Measurements from ENCODE around the gene RASGRF1.

The RASGRF1 gene

GRCh38 chr15:79004336-79004735 is 86.2 kb downstream of the RASGRF1 start:
- no peaks in the 10 kb centered on the region for H3K36me3 ChIP-seq (ENCODE audit: insufficient read depth, low read length)
- no peaks in the 10 kb centered on the region for H4K20me1 ChIP-seq (ENCODE audit: insufficient read depth, low read length, poor library complexity, severe bottlenecking)
- peak overlapping the region; percentile 50 for H2AFZ ChIP-seq (ENCODE audit: low read length)
- no peaks in the 10 kb centered on the region for H3F3A ChIP-seq (ENCODE audit: low read depth)
- H3K4me1 ChIP-seq (ENCODE audit: insufficient read depth, low read length, poor library complexity, severe bottlenecking), result peaks cover 20% of the 10 kb centered on the region
- H3K4me3 ChIP-seq (ENCODE audit: low read length, poor library complexity, severe bottlenecking), result peak overlapping the region; percentile 25
- H3K9me3 ChIP-seq (ENCODE audit: insufficient read depth, low read depth, low read length), result no peaks in the 10 kb centered on the region
- H3K9ac ChIP-seq (ENCODE audit: low read depth, low read length, poor library complexity, severe bottlenecking), result peak overlapping the region; percentile 21
- H3K9me2 ChIP-seq (replicated peaks; ENCODE audit: low read depth, low read length), result no peaks in the 10 kb centered on the region
- no peaks in the 10 kb centered on the region for H3K27me3 ChIP-seq (ENCODE audit: insufficient read depth, low read length, poor library complexity, severe bottlenecking)
- no peaks in the 10 kb centered on the region for H3K79me2 ChIP-seq (ENCODE audit: insufficient read depth, low read length)
- H3K4me2 ChIP-seq (ENCODE audit: low read depth, low read length, poor library complexity, severe bottlenecking), result peak overlapping the region; percentile 62
- TF ChIP-seq CTCF (conservative IDR thresholded peaks at IDR 0.05; ENCODE audit: low read length) (no peak), EZH2phosphoT487 (IDR thresholded peaks at IDR 0.05; ENCODE audit: borderline replicate concordance) (no peak)

GRCh38 chr15:79003896-79004295 is 86.7 kb downstream of the RASGRF1 start:
- peak overlapping the region; percentile 62 for H3K4me2 ChIP-seq (ENCODE audit: low read depth, low read length, poor library complexity, severe bottlenecking)
- no peaks in the 10 kb centered on the region for H3K9me2 ChIP-seq (replicated peaks; ENCODE audit: low read depth, low read length)
- peak overlapping the region; percentile 50 for H2AFZ ChIP-seq (ENCODE audit: low read length)
- H4K20me1 ChIP-seq (ENCODE audit: insufficient read depth, low read length, poor library complexity, severe bottlenecking), result no peaks in the 10 kb centered on the region
- H3K79me2 ChIP-seq (ENCODE audit: insufficient read depth, low read length), result no peaks in the 10 kb centered on the region
- no peaks in the 10 kb centered on the region for H3K9me3 ChIP-seq (ENCODE audit: insufficient read depth, low read depth, low read length)
- TF ChIP-seq CTCF (conservative IDR thresholded peaks at IDR 0.05; ENCODE audit: low read length), result no peak
- TF ChIP-seq EZH2phosphoT487 (IDR thresholded peaks at IDR 0.05; ENCODE audit: borderline replicate concordance), result no peak
- peak overlapping the region; percentile 21 for H3K9ac ChIP-seq (ENCODE audit: low read depth, low read length, poor library complexity, severe bottlenecking)
- H3K4me1 ChIP-seq (ENCODE audit: insufficient read depth, low read length, poor library complexity, severe bottlenecking), result peaks cover 20% of the 10 kb centered on the region
- H3F3A ChIP-seq (ENCODE audit: low read depth), result no peaks in the 10 kb centered on the region
- peak overlapping the region; percentile 25 for H3K4me3 ChIP-seq (ENCODE audit: low read length, poor library complexity, severe bottlenecking)
- H3K27me3 ChIP-seq (ENCODE audit: insufficient read depth, low read length, poor library complexity, severe bottlenecking), result no peaks in the 10 kb centered on the region
- H3K36me3 ChIP-seq (ENCODE audit: insufficient read depth, low read length), result no peaks in the 10 kb centered on the region

GRCh38 chr15:79003301-79003700 is 87.3 kb downstream of the RASGRF1 start:
- Histone ChIP-seq H3K4me3 (ENCODE audit: low read length, poor library complexity, severe bottlenecking) (no peak overlapping the region), H3K9me2 (replicated peaks; ENCODE audit: low read depth, low read length) (no peaks in the 10 kb centered on the region), H3K4me2 (ENCODE audit: low read depth, low read length, poor library complexity, severe bottlenecking) (no peak overlapping the region), H3K36me3 (ENCODE audit: insufficient read depth, low read length) (no peaks in the 10 kb centered on the region), H4K20me1 (ENCODE audit: insufficient read depth, low read length, poor library complexity, severe bottlenecking) (no peaks in the 10 kb centered on the region), H3K4me1 (ENCODE audit: insufficient read depth, low read length, poor library complexity, severe bottlenecking) (peaks cover 23% of the 10 kb centered on the region), H3K9me3 (ENCODE audit: insufficient read depth, low read depth, low read length) (no peaks in the 10 kb centered on the region), H3F3A (ENCODE audit: low read depth) (no peaks in the 10 kb centered on the region), H2AFZ (ENCODE audit: low read length) (no peak overlapping the region), H3K27me3 (ENCODE audit: insufficient read depth, low read length, poor library complexity, severe bottlenecking) (no peaks in the 10 kb centered on the region), H3K9ac (ENCODE audit: low read depth, low read length, poor library complexity, severe bottlenecking) (peak overlapping the region; percentile 21), H3K79me2 (ENCODE audit: insufficient read depth, low read length) (no peaks in the 10 kb centered on the region)
- no peak for TF ChIP-seq CTCF (conservative IDR thresholded peaks at IDR 0.05; ENCODE audit: low read length)
- no peak for TF ChIP-seq EZH2phosphoT487 (IDR thresholded peaks at IDR 0.05; ENCODE audit: borderline replicate concordance)
